ENCODE data around the gene PEX12. TPM values are rescaled to one million over a fixed set of nuclear protein-coding genes. Genes with fewer than 3 reads are reported as not detected.

PEX12 gene
- total and polyA plus RNA-seq, 9 of the 15 experiments (the other 6 are each of a cell fraction or from before 2014, with no cell fraction given): 4.0 to 12.4 (median 6.4) TPM

DNA sequence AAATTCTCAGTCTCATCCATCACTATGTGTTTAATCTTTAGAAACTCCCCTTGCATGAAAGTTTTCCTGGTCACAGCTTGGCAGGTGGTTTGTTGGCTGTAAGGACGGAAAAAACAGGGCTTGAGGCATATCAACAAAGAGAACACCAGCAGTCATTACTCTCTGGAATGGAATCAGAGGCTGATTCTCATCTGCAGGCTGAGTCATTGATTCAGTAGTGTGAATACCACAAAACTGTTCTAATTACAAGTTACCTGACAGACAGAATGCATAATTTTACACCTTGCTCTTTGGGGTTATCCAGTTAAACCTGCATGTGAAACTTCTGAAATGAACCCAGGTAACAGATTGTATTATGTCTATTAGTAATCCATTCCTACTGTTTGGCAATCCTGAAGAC lies 29.4 kb downstream of the PEX12 start (continued):
- TF ChIP-seq, protein P1, sequence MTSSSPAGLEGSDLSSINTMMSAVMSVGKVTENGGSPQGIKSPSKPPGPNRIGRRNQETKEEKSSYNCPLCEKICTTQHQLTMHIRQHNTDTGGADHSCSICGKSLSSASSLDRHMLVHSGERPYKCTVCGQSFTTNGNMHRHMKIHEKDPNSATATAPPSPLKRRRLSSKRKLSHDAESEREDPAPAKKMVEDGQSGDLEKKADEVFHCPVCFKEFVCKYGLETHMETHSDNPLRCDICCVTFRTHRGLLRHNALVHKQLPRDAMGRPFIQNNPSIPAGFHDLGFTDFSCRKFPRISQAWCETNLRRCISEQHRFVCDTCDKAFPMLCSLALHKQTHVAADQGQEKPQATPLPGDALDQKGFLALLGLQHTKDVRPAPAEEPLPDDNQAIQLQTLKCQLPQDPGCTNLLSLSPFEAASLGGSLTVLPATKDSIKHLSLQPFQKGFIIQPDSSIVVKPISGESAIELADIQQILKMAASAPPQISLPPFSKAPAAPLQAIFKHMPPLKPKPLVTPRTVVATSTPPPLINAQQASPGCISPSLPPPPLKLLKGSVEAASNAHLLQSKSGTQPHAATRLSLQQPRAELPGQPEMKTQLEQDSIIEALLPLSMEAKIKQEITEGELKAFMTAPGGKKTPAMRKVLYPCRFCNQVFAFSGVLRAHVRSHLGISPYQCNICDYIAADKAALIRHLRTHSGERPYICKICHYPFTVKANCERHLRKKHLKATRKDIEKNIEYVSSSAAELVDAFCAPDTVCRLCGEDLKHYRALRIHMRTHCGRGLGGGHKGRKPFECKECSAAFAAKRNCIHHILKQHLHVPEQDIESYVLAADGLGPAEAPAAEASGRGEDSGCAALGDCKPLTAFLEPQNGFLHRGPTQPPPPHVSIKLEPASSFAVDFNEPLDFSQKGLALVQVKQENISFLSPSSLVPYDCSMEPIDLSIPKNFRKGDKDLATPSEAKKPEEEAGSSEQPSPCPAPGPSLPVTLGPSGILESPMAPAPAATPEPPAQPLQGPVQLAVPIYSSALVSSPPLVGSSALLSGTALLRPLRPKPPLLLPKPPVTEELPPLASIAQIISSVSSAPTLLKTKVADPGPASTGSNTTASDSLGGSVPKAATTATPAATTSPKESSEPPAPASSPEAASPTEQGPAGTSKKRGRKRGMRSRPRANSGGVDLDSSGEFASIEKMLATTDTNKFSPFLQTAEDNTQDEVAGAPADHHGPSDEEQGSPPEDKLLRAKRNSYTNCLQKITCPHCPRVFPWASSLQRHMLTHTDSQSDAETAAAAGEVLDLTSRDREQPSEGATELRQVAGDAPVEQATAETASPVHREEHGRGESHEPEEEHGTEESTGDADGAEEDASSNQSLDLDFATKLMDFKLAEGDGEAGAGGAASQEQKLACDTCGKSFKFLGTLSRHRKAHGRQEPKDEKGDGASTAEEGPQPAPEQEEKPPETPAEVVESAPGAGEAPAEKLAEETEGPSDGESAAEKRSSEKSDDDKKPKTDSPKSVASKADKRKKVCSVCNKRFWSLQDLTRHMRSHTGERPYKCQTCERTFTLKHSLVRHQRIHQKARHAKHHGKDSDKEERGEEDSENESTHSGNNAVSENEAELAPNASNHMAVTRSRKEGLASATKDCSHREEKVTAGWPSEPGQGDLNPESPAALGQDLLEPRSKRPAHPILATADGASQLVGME (CRISPR knock-in tag; IDR thresholded peaks at IDR 0.05): no peak
- no peak for TF ChIP-seq ZC3H11A (IDR thresholded peaks at IDR 0.05; ENCODE audit: low read depth, low read length)
- TF ChIP-seq PCBP1 (IDR thresholded peaks at IDR 0.05; ENCODE audit: low read depth, low read length, poor library complexity, severe bottlenecking): no peak
- no peak for TF ChIP-seq TBL1XR1 (IDR thresholded peaks at IDR 0.05; ENCODE audit: low read length in 2 of 2)
- no peak for TF ChIP-seq ZNF695 (CRISPR knock-in tag; IDR thresholded peaks at IDR 0.05)
- TF ChIP-seq, protein P2, sequence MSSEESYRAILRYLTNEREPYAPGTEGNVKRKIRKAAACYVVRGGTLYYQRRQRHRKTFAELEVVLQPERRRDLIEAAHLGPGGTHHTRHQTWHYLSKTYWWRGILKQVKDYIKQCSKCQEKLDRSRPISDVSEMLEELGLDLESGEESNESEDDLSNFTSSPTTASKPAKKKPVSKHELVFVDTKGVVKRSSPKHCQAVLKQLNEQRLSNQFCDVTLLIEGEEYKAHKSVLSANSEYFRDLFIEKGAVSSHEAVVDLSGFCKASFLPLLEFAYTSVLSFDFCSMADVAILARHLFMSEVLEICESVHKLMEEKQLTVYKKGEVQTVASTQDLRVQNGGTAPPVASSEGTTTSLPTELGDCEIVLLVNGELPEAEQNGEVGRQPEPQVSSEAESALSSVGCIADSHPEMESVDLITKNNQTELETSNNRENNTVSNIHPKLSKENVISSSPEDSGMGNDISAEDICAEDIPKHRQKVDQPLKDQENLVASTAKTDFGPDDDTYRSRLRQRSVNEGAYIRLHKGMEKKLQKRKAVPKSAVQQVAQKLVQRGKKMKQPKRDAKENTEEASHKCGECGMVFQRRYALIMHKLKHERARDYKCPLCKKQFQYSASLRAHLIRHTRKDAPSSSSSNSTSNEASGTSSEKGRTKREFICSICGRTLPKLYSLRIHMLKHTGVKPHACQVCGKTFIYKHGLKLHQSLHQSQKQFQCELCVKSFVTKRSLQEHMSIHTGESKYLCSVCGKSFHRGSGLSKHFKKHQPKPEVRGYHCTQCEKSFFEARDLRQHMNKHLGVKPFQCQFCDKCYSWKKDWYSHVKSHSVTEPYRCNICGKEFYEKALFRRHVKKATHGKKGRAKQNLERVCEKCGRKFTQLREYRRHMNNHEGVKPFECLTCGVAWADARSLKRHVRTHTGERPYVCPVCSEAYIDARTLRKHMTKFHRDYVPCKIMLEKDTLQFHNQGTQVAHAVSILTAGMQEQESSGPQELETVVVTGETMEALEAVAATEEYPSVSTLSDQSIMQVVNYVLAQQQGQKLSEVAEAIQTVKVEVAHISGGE (CRISPR knock-in tag; IDR thresholded peaks at IDR 0.05): no peak
- no peak for TF ChIP-seq ZNF57 (CRISPR knock-in tag; IDR thresholded peaks at IDR 0.05)
- no peak for TF ChIP-seq NR1H2 (CRISPR knock-in tag; IDR thresholded peaks at IDR 0.05)
- TF ChIP-seq, protein P3, sequence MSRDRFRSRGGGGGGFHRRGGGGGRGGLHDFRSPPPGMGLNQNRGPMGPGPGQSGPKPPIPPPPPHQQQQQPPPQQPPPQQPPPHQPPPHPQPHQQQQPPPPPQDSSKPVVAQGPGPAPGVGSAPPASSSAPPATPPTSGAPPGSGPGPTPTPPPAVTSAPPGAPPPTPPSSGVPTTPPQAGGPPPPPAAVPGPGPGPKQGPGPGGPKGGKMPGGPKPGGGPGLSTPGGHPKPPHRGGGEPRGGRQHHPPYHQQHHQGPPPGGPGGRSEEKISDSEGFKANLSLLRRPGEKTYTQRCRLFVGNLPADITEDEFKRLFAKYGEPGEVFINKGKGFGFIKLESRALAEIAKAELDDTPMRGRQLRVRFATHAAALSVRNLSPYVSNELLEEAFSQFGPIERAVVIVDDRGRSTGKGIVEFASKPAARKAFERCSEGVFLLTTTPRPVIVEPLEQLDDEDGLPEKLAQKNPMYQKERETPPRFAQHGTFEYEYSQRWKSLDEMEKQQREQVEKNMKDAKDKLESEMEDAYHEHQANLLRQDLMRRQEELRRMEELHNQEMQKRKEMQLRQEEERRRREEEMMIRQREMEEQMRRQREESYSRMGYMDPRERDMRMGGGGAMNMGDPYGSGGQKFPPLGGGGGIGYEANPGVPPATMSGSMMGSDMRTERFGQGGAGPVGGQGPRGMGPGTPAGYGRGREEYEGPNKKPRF (IDR thresholded peaks at IDR 0.05; ENCODE audit: low read depth, low read length): no peak
- TF ChIP-seq STAT5B (CRISPR knock-in tag; IDR thresholded peaks at IDR 0.05): no peak

Data from K562 (cell line).